GM19468 (cell line): ENCODE results near the gene CTRB2.
A peak's percentile ranks its signal among the peaks of the same experiment; 100 is the strongest.
"Not testable (repeated sequence)": the region's sequence is repeated elsewhere in the genome, so short reads cannot be mapped to it uniquely, and the experiment has no call there.

Experiments used
- ATAC-seq: cut with Tn5 transposase; IDR thresholded peaks from one replicate; pipeline ENCODE4 v1.9.1; 2021; ENCODE audit warnings: mild to moderate bottlenecking, moderate library complexity, moderate number of reproducible peaks; ENCODE audit not compliant: unreplicated experiment; ENCODE audit errors: extremely low read depth

The CTRB2 gene

GRCh38 chr16:75228143-75228976, 21.4 kb upstream of the CTRB2 start:
- ATAC-seq = no peak

GRCh38 chr16:75227361-75228142, 20.6 kb upstream of the CTRB2 start:
- ATAC-seq = no peak

GRCh38 chr16:75226550-75227360, 19.8 kb upstream of the CTRB2 start:
- no peak for ATAC-seq

GRCh38 chr16:75225678-75226515, 18.9 kb upstream of the CTRB2 start:
- ATAC-seq = no peak

GRCh38 chr16:75225092-75225491, 18.1 kb upstream of the CTRB2 start:
- ATAC-seq = no peak

GRCh38 chr16:75224306-75225082, 17.5 kb upstream of the CTRB2 start:
- no peak for ATAC-seq

- ATAC-seq = not testable (repeated sequence)
Observed at GRCh38 chr16:75223129-75223528, 16.2 kb upstream of the CTRB2 start.

- no peak for ATAC-seq
Observed at GRCh38 chr16:75222271-75222783, 15.4 kb upstream of the CTRB2 start.

GRCh38 chr16:75219838-75220237, 12.9 kb upstream of the CTRB2 start:
- no peak for ATAC-seq

- ATAC-seq = no peak
Observed at GRCh38 chr16:75219088-75219487, 12.1 kb upstream of the CTRB2 start.

GRCh38 chr16:75218256-75219076, 11.5 kb upstream of the CTRB2 start, which contains the start of gene CTRB1:
Gene CTRB1 (plus strand): TSS chr16:75218988. CDS start chr16:75219008, 20 bp downstream.
- peak; percentile 73 for ATAC-seq

GRCh38 chr16:75217389-75217851, 10.5 kb upstream of the CTRB2 start:
- ATAC-seq = no peak

- ATAC-seq = no peak
Observed at GRCh38 chr16:75216576-75216975, 9.6 kb upstream of the CTRB2 start.

GRCh38 chr16:75216127-75216526, 9.2 kb upstream of the CTRB2 start:
- ATAC-seq = no peak

- ATAC-seq = not testable (repeated sequence)
Observed at GRCh38 chr16:75211286-75211685, 4.3 kb upstream of the CTRB2 start.

- no peak for ATAC-seq
Observed at GRCh38 chr16:75209944-75210343, 3.0 kb upstream of the CTRB2 start.

GRCh38 chr16:75209514-75209913, 2.6 kb upstream of the CTRB2 start:
- not testable (repeated sequence) for ATAC-seq
